ACC112 (cell line): ENCODE measurements around the gene RNF11.

ENCODE experiments used
- H2AFZ ChIP-seq: fragments of 200-600 bp; sonication (generic); one replicate; pipeline ENCODE4 v1.6.0; 2017; ENCODE audit warnings: antibody characterized with exemption, low read length; ENCODE audit not compliant: unreplicated experiment
- H3K27ac ChIP-seq: fragments of 200-600 bp; sonication (generic); 2 replicates; pipeline ENCODE4 v1.5.1; 2014; ENCODE audit warnings: low read depth, mild to moderate bottlenecking, antibody characterized with exemption, low read length, moderate library complexity
- H3K27me3 ChIP-seq: fragments of 200-600 bp; sonication (generic); 2 replicates; pipeline ENCODE4 v1.6.1; 2014; ENCODE audit warnings: mild to moderate bottlenecking, antibody characterized with exemption, low read length, moderate library complexity, mixed read lengths; ENCODE audit not compliant: insufficient read depth
- H3K36me3 ChIP-seq: fragments of 200-600 bp; sonication (generic); 2 replicates; pipeline ENCODE4 v1.6.1; 2016; ENCODE audit warnings: mild to moderate bottlenecking, antibody characterized with exemption, low read length, moderate library complexity, mixed read lengths; ENCODE audit not compliant: insufficient read depth
- H3K4me1 ChIP-seq: fragments of 200-600 bp; sonication (generic); one replicate; pipeline ENCODE4 v1.6.1; 2016; ENCODE audit warnings: low read length, mixed read lengths; ENCODE audit not compliant: insufficient read depth, unreplicated experiment, control insufficient read depth
- H3K4me3 ChIP-seq: fragments of 200-600 bp; sonication (generic); 2 replicates; pipeline ENCODE4 v1.5.1; 2014; ENCODE audit warnings: mild to moderate bottlenecking, low read depth, low read length
- H3K79me2 ChIP-seq: fragments of 200-600 bp; sonication (generic); one replicate; pipeline ENCODE4 v1.6.0; 2016; ENCODE audit warnings: low read length; ENCODE audit not compliant: control insufficient read depth, unreplicated experiment, insufficient read depth

Gene RNF11

DNA sequence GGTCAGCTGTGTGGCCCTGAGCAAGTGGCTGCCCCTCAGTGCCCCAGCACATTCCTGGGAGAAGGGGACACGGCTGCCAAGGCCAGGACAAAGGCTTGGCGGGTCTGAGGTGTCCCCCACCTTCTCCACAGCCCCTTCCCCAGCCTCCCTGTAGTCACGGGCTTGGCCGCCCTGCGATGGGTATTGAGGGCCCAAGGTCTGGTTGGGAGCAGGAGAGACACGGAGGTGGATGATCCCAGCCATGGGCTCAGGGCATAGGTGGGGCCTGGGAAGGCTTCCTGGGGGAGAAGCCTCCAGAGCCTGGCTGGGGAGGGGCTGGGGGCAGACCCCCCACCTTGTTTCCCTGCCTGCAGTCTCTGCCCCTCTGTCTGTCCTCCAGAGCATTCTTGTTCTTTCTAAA is 67.2 kb downstream of the RNF11 start:
- peak overlapping the region; percentile 40 for H3K27ac ChIP-seq
- peak overlapping the region; percentile 26 for H2AFZ ChIP-seq
- H3K27me3 ChIP-seq = no peaks in the 10 kb centered on the region

DNA sequence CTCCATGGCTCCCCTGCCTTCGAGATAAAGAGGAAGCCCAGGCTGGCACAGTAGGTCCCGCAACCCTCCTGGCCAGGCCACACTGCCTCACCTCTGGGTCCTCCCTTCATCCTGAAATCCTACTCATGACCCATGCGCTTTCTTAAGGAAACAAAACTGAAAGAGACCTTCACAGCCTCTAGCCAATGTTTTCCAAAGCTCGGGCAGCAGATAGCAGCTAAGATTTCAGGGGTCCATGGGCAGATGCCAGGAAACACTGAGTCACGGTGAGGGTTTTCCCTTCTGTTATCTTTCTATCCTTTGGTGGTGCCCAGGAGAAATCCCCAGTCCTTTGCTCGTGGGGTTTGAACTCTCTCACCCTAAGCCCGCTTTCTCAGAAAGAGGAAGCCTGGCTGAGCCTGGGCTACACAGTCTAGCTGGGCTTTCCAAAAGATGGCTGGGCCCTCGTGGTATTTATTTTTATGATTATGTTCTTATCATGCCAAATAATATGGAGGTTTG is 67.7 kb downstream of the RNF11 start:
- H2AFZ ChIP-seq = peak overlapping the region; percentile 26
- no peaks in the 10 kb centered on the region for H3K36me3 ChIP-seq
- H3K4me1 ChIP-seq = peaks cover 15% of the 10 kb centered on the region
- no peaks in the 10 kb centered on the region for H3K79me2 ChIP-seq
- H3K27me3 ChIP-seq = no peaks in the 10 kb centered on the region
- H3K27ac ChIP-seq = peak overlapping the region; percentile 40
- peak overlapping the region; percentile 1; the same call in 1 of the 2 replicates for H3K4me3 ChIP-seq

More for the DNA sequence above, 67.2 kb downstream of the RNF11 start:
- Histone ChIP-seq H3K4me3 (0 out of 2 replicates have a peak overlapping the region, but pooled peaks have one; percentile 1), H3K4me1 (peaks cover 15% of the 10 kb centered on the region), H3K79me2 (no peaks in the 10 kb centered on the region), H3K36me3 (no peaks in the 10 kb centered on the region)

DNA sequence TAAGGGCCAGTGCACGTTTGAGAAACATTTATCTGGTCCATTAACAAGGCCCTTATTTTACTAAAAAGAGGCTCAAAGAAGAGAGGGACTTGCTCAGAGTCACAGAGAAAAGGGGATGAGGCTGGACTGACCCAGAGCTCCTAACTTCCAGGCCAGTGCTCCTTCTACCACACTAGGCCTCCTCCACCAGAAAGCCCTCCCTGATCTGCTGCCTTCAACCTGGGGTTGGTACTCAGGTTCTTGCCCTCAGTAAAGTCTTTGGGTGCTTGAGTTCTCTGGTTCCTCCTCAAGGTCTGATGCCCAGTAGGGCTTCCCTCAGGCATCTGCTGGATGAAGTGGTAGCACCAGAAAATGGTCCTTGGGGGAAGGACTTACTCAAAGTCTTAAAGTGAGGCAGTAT is 68.3 kb downstream of the RNF11 start:
- H3K4me3 ChIP-seq = no peak overlapping the region
- H2AFZ ChIP-seq = peak overlapping the region; percentile 26
- H3K4me1 ChIP-seq = peaks cover 15% of the 10 kb centered on the region
- H3K36me3 ChIP-seq = no peaks in the 10 kb centered on the region
- H3K27me3 ChIP-seq = no peaks in the 10 kb centered on the region
- H3K27ac ChIP-seq = peak overlapping the region; percentile 40
- no peaks in the 10 kb centered on the region for H3K79me2 ChIP-seq

DNA sequence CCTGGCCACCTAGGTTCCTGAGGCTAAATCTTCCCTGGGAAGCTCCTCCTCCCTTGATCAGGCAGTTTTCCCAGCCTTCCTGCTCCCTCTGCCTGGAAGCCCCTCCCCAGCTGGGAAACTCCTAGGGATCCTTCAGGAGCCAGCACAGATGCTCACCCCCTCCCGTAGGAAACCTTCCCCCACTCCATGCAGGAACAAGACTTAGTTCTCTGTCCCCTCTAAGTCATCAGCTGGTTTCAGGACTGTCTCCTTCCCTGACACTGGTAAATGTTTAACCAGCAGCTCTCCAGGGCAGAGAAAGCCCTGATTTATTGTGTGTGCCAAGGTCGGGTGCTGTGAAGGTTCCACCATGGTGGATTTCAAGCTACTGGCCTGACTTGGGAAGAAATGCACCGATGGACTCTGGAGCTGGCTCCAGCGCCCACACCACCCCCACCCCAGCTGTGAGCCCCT is 69.3 kb downstream of the RNF11 start:
- H2AFZ ChIP-seq = no peak overlapping the region
- H3K36me3 ChIP-seq = no peaks in the 10 kb centered on the region
- no peak overlapping the region for H3K27ac ChIP-seq

DNA sequence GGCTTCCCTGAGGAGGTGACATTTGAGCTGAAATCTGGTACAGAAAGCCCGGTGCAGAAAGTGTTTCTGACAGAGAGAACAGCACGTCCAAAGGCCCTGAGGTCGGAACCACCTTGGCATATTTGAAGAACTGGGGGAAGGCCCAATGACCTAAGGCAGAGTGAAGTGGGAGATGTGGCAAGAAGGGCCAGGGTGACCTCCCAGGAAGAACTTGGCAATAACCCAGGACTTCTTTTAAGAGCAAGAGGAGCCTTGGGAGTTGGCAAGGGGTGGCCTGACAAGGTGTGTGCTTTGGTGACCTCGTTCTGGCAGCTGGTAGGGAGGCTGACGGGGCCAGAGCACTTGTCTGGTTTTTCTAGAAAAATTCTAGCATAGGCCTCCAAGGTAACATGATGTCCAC is 70.9 kb downstream of the RNF11 start:
- no peaks in the 10 kb centered on the region for H3K36me3 ChIP-seq
- H3K79me2 ChIP-seq = no peaks in the 10 kb centered on the region
- H3K4me1 ChIP-seq = peaks cover 15% of the 10 kb centered on the region
- H3K4me3 ChIP-seq = no peak overlapping the region
- H3K27ac ChIP-seq = no peak overlapping the region
- no peak overlapping the region for H2AFZ ChIP-seq
- H3K27me3 ChIP-seq = no peaks in the 10 kb centered on the region

More for the DNA sequence above, 69.3 kb downstream of the RNF11 start:
- Histone ChIP-seq H3K79me2 (no peaks in the 10 kb centered on the region), H3K27me3 (no peaks in the 10 kb centered on the region), H3K4me3 (no peak overlapping the region), H3K4me1 (peaks cover 15% of the 10 kb centered on the region)

DNA sequence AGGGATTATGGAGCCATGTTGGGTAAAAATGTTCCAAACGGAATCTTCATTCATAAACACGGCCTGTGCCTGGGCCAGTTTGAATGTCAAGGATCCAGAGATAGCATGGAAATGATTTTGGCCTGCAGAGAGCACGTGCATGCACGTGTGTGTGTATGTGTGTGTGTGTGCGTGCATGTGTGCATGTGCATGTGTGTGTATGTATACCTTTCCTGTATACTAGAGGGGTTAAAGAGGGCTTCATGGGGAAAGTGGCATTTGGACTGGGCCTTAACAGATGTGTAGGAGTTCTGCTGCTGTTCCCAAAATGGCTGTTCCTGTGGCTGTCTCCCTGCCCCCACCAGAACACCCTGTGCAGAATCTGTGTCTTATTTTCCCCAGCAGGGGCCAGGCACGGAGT is 72.6 kb downstream of the RNF11 start:
- Histone ChIP-seq H3K27ac (no peak overlapping the region), H3K4me1 (peaks cover 14% of the 10 kb centered on the region), H3K79me2 (no peaks in the 10 kb centered on the region), H3K4me3 (no peak overlapping the region), H2AFZ (no peak overlapping the region), H3K27me3 (no peaks in the 10 kb centered on the region), H3K36me3 (no peaks in the 10 kb centered on the region)

DNA sequence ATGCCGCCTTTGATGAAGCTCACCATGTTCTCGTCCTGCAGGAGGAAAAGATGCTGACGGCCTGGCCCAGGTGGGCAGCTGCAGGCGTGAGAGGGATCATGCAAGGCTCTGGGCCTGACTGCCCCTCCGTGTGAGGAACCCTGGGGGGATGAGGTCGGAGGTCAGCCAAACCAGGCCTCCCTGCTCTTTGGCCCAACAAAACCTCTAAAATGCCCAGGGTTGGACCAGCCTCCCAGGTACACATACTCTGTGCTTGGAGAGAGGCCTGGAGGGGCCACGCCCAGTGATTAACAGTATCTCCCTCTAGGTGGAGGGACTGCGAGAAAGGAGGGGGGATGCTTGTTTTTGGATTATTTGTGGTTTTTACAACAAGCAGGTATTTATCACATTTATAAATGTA is 73.2 kb downstream of the RNF11 start:
- Histone ChIP-seq H3K4me1 (peaks cover 14% of the 10 kb centered on the region), H3K79me2 (no peaks in the 10 kb centered on the region), H2AFZ (no peak overlapping the region), H3K4me3 (no peak overlapping the region), H3K27ac (no peak overlapping the region), H3K36me3 (no peaks in the 10 kb centered on the region), H3K27me3 (no peaks in the 10 kb centered on the region)

DNA sequence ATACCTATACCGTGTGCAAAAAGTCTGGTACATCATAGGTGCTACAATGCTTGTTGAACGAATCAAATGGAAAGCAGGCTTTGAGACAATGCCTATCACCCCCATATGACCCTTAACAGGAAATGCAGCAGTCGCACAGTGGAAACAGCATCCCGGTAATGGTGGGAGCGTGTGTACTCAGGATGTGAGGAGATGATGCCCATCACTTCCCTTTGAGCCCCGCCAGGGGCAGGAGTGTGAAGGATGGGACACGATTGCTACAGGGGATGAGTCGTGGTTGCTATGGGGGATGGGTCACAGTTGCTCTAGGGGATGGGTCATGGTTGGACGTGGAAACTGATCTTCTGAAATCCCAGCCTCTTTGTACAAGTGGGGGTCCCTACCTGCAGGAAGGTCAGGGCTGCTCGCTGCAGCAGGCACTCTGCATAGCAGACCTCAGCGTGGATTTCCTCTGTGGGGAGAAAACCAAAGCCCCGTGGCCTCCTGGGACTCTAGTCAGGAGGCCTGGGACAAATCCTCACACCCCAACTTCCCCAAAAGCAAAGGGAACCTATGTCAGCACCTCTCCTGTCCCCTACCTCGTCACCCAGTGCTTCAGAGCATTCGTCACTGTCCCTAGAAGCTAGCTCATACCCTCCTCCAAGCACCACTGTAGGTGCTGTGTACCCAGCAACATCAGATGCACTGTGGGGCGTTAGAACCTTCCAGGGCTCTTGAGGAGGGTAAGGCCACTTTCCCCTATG is 75.0 kb downstream of the RNF11 start:
- Histone ChIP-seq H2AFZ (no peak overlapping the region), H3K36me3 (no peaks in the 10 kb centered on the region), H3K27ac (no peak overlapping the region), H3K4me3 (no peak overlapping the region), H3K4me1 (peaks cover 17% of the 10 kb centered on the region), H3K79me2 (no peaks in the 10 kb centered on the region), H3K27me3 (no peaks in the 10 kb centered on the region)

DNA sequence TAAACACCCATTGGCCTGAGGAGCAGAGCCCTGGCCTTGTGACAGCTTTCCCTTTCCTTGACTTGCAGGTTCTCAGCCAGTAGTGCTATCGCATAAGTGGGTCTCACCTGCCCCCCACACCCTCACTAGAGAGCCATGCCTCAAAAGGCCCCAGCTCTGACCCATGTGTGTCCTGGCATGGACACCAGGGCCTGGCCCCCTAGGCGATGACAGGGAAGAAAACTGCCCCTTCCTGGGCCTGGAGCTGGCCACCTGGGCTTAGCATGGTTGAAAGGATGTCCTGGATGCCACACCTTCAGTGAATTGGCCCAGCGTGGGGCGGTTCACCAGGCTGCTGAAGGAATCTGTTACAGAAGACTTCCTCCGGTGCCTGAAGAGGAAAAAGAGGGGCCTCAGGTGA is 75.8 kb downstream of the RNF11 start:
- Histone ChIP-seq H3K36me3 (no peaks in the 10 kb centered on the region), H3K79me2 (no peaks in the 10 kb centered on the region), H3K4me3 (no peak overlapping the region), H3K27me3 (no peaks in the 10 kb centered on the region), H3K27ac (no peak overlapping the region), H2AFZ (no peak overlapping the region), H3K4me1 (peaks cover 17% of the 10 kb centered on the region)

DNA sequence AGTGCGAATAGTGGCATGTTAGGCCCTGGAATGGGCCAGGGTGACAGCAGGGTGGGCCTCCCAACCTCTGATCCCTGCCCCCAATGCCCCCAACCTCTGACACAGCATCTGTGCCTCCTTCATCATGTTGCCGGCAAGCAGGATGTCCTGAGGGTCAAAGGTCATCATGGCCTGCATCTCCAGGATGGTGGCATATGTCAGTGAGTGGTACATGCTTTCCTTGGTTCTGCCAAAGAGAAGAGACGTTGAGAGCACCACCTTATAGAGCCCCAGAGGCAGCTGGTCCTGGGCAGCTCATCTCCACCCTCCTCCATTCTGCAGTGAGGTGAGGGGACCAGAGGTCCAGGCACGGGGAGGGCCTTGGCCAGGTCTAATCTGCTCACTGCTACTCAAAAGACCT is 76.6 kb downstream of the RNF11 start:
- Histone ChIP-seq H2AFZ (no peak overlapping the region), H3K4me3 (no peak overlapping the region), H3K4me1 (peaks cover 17% of the 10 kb centered on the region), H3K79me2 (no peaks in the 10 kb centered on the region), H3K27me3 (no peaks in the 10 kb centered on the region), H3K27ac (no peak overlapping the region), H3K36me3 (no peaks in the 10 kb centered on the region)

DNA sequence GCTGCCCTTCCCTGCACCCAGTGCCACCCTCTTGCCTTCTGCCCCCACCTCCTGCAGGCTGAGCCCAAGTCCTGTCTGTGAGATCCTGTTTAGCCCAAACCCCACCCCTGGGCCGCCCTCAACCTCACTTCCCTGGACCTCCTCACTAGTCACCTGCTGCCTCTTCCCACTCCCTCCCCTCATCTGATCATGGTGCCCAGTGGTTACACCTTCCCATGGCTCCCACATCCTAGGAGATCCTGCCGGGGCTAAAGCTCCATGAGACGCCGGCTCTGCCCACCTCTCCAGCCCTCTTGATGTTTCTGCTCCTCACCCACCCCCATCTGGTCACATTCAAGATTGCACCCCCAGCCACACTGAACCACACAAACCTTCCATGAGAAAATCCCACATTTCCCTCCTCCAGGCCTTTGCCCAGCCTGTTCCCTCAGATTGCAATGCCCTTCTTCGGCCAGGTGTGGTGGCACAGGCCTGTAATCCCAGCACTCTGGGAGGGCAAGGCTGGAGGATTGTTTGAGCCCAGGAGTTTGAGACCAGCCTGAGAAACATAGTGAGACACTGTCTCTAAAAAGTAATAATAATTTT is 77.3 kb downstream of the RNF11 start:
- Histone ChIP-seq H3K36me3 (no peaks in the 10 kb centered on the region), H2AFZ (peak overlapping the region; percentile 93), H3K4me1 (peaks cover 17% of the 10 kb centered on the region), H3K27ac (peak overlapping the region; percentile 92), H3K27me3 (no peaks in the 10 kb centered on the region), H3K79me2 (no peaks in the 10 kb centered on the region), H3K4me3 (no peak overlapping the region)
